Measurements from ENCODE around the gene TMEM38B. TPM values are rescaled to one million over a fixed set of nuclear protein-coding genes. Genes with fewer than 3 reads are reported as not detected.

TMEM38B gene
- total RNA-seq, 4 donors from 2014 or later = 5.6 to 11.3 (median 9.4) TPM

DNA sequence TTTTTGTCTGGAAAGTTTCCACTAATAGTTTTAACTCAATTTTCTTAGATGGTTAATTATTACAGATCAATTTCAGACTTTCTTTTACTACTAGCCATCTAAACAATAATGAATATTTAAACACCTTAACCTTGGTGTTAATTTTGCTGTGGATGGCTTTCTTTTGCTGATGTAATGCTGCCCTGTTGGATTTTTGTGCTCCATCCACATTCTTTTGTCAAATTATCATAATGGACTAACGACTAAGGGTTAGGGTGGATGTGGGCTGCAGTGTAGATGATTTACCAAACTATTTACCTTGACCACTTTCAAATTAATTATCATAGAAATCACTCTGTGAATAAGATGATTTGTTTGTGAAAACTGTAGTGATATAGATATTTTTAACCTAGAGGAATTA lies 15.6 kb upstream of the TMEM38B start:
- WGBS, 2 donors = 44 to 59% methylated on average over 1 of the region's 1 CpG
- intact Hi-C loops (cut with DNase I; ENCODE audit: low total_unique reads) = no loop called here
- H3K4me3 ChIP-seq (ENCODE audit: low read depth, poor library complexity, severe bottlenecking) = no peak overlapping the region
- no peak for DNase-seq (ENCODE audit: low spot score in 2 of 2)
- TF ChIP-seq, protein P1, sequence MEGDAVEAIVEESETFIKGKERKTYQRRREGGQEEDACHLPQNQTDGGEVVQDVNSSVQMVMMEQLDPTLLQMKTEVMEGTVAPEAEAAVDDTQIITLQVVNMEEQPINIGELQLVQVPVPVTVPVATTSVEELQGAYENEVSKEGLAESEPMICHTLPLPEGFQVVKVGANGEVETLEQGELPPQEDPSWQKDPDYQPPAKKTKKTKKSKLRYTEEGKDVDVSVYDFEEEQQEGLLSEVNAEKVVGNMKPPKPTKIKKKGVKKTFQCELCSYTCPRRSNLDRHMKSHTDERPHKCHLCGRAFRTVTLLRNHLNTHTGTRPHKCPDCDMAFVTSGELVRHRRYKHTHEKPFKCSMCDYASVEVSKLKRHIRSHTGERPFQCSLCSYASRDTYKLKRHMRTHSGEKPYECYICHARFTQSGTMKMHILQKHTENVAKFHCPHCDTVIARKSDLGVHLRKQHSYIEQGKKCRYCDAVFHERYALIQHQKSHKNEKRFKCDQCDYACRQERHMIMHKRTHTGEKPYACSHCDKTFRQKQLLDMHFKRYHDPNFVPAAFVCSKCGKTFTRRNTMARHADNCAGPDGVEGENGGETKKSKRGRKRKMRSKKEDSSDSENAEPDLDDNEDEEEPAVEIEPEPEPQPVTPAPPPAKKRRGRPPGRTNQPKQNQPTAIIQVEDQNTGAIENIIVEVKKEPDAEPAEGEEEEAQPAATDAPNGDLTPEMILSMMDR (IDR thresholded peaks at IDR 0.05) = no peak
- TF ChIP-seq POLR2A (IDR thresholded peaks at IDR 0.05) = no peak

DNA sequence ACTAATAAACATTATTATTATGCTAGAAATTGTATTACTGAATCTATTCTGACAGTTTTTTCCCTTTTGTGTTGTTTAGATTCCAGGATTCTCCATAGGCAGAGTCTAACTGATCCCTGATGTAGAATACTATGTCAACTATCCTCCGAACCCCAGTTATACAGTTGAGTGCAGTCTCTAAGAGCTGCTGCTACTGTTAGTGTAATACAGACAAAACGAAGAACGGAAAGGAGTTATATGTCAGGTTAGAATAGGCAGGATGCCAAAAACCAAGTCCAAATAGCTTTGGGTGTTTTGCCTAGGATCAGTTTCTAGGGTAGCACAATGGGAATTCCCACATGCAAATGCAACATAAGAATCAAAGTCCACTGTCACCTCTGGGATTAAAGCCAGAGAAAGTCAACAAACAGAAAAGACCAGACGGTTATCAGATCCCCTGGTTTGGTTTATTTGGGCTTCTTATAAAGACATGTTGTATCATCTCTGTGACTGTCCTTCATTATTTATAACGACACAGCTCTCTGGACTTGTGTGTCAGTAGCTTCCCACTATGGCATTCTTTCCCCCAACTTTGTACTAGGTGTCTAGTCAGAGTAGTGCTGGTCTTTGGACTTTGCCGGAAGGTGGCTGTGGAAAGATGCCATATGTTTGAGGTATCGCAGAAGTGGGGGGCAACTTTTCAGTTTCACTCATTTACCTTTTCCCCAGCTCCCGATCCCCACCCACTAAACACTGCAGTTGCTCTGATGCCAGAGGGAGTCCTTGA lies 14.9 kb upstream of the TMEM38B start:
- TF ChIP-seq, protein P1 (IDR thresholded peaks at IDR 0.05) = no peak
- no peak for TF ChIP-seq POLR2A (IDR thresholded peaks at IDR 0.05)
- intact Hi-C loops (cut with DNase I; ENCODE audit: low total_unique reads) = no loop called here
- no peak overlapping the region for H3K4me3 ChIP-seq (ENCODE audit: low read depth, poor library complexity, severe bottlenecking)
- DNase-seq (ENCODE audit: low spot score in 2 of 2) = no peak
- WGBS, 2 donors = 82 to 83% methylated on average over 8 of the region's 8 CpGs

DNA sequence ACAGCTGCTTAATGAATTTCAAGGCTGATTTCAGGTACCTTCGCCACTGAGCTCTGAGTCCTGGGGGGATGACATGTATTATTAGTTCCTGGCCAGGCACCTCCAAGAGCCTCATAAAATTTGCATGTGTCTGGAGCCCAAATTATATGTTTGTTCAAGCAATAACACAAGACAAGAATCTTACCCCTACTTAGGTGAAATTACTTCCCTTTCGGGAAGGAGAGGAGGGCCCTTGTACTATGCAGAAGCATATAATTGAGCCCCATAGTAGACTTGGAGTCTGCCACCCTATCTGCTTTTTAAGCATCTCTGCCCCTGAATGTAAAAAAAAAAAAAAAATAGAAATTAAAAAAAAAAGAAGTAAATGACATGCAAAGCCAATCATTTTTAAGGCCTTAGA lies 13.0 kb upstream of the TMEM38B start:
- DNase-seq (ENCODE audit: low spot score in 2 of 2) = no peak
- TF ChIP-seq, protein P1 (IDR thresholded peaks at IDR 0.05) = no peak
- no peak for TF ChIP-seq POLR2A (IDR thresholded peaks at IDR 0.05)
- no peak overlapping the region for H3K4me3 ChIP-seq (ENCODE audit: low read depth, poor library complexity, severe bottlenecking)
- intact Hi-C loops (cut with DNase I; ENCODE audit: low total_unique reads) = no loop called here
- WGBS, 2 donors = 92 to 93% methylated on average over 2 of the region's 2 CpGs

DNA sequence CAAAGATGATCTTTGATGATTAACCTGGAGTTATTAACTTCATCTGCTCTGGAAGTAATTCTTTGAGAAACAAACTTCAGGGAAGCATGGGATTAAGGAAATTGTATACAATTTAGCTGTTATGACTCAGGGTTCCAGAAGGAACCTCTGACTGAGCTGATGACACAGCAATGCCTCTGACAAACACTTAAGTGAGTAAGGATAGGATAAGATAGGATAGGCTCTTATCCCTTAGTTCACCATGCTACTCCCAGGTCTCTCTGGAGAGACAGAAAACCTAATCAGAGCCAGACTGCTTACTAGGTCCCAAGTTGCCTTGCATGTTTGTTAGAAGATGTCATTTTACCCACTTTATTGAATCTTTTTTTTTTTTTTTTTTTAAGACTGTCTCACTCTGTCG lies 12.6 kb upstream of the TMEM38B start:
- DNase-seq (ENCODE audit: low spot score in 2 of 2) = no peak
- 100% methylated on average over 1 of the region's 1 CpG for WGBS, 2 donors
- no peak overlapping the region for H3K4me3 ChIP-seq (ENCODE audit: low read depth, poor library complexity, severe bottlenecking)
- intact Hi-C loops (cut with DNase I; ENCODE audit: low total_unique reads) = no loop called here
- no peak for TF ChIP-seq POLR2A (IDR thresholded peaks at IDR 0.05)
- TF ChIP-seq, protein P1 (IDR thresholded peaks at IDR 0.05) = no peak

DNA sequence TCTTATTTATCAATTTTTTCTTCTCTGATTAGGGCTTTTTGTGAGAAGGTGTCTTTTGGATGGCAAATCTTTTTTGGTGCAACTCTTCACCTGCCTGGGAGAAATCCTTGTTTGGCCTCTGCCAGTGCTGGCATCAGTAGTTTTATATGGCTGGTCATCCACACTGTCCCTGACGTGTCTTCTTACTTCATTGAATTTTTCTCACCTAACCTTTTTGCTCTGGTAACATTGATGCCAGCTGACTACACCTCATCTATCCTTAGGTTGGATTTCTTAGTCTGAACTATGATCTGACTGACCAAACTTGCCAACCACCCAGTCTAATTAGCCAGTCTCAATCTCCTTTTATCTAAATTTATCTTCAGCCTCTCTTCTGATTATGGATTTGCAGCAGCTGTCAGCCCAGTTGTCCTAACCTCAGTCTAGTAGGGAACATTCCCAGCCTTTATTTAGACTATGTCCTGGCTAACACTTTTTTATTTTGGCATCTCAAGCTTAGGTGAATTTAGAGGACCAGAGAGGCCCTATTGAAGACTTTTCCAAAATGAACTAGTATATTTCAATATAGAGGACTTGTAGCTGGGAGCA lies 10.6 kb upstream of the TMEM38B start:
- TF ChIP-seq, protein P1 (IDR thresholded peaks at IDR 0.05) = no peak
- TF ChIP-seq POLR2A (IDR thresholded peaks at IDR 0.05) = no peak
- DNase-seq (ENCODE audit: low spot score in 2 of 2) = no peak
- WGBS, 2 donors = 79 to 85% methylated on average over 1 of the region's 1 CpG
- intact Hi-C loops (cut with DNase I; ENCODE audit: low total_unique reads) = no loop called here
- no peak overlapping the region for H3K4me3 ChIP-seq (ENCODE audit: low read depth, poor library complexity, severe bottlenecking)
